ENCODE data around the gene PADI1.

PADI1 gene

GRCh38 chr1:17295292-17295691 is 90.4 kb downstream of the PADI1 start:
- DNase-seq (ENCODE audit: low read depth in 2 of 3, low spot score in 2 of 3) = no peak
